A549 (cell line): ENCODE measurements around the gene TMEM126B. TPM values are rescaled to one million over a fixed set of nuclear protein-coding genes. Genes with fewer than 3 reads are reported as not detected.

ENCODE experiments used
- ATAC-seq, 2 experiments: fragments of 200-7000 bp in 1 of 2; fragments of >200 bp in 1 of 2; cut with Nextera tagmentation in 1 of 2; cut with Tn5 transposase in 1 of 2; 3 replicates each; pipeline versions ENCODE4 v1.8.0 to v1.9.1; 2018 to 2020; ENCODE audit warnings: mild to moderate bottlenecking in 1 of 2, moderate library complexity in 1 of 2
- CTCF ChIA-PET: fragments of 300-600 bp; sonication (Branson Sonifier 250); formaldehyde crosslinking; extraction: SDS; loops from one replicate; lab custom pipeline; 2021; ENCODE audit warnings: antibody characterized with exemption, inconsistent platforms; lab: Yijun Ruan, JAX
- POLR2A ChIA-PET: fragments of 350-600 bp; formaldehyde crosslinking; extraction: SDS; loops from one replicate; lab custom pipeline; 2021; ENCODE audit warnings: antibody characterized with exemption, inconsistent platforms; lab: Yijun Ruan, JAX
- DNase-seq, 2 experiments: peaks; one replicate each; pipeline versions ENCODE4 v3.0.0 to v3.0.0-alpha.2; 2011 to 2016; ENCODE audit warnings: low read depth in 1 of 2, low spot score in 1 of 2
- FAIRE-seq: peaks from 2 replicates; lab custom pipeline; 2011; peaks lifted over from hg19 to GRCh38; lab: Jason Lieb, UNC
- H3K27ac ChIP-seq, 2 experiments: fragments of >200 bp; sonication (Bioruptor Twin); formaldehyde crosslinking; 3 replicates each; pipeline ENCODE4 v1.5.1; 2016 to 2017
- H3K4me1 ChIP-seq: fragments of >200 bp; sonication (Bioruptor Twin); formaldehyde crosslinking; 3 replicates; pipeline ENCODE4 v1.6.1; 2016
- H3K4me2 ChIP-seq: fragments of >200 bp; sonication (Bioruptor Twin); formaldehyde crosslinking; 3 replicates; pipeline ENCODE4 v1.6.1; 2016
- H3K4me3 ChIP-seq: fragments of >200 bp; sonication (Bioruptor Twin); formaldehyde crosslinking; 3 replicates; pipeline ENCODE4 v1.5.1; 2016
- H3K9me3 ChIP-seq: fragments of >200 bp; sonication (Bioruptor Twin); formaldehyde crosslinking; 3 replicates; pipeline ENCODE4 v1.6.1; 2016
- BHLHE40 ChIP-seq: IDR thresholded peaks from 2 replicates; pipeline ENCODE4 v1.6.1; 2012; ENCODE audit warnings: low read depth, low read length, inconsistent platforms
- CBX2 ChIP-seq: fragments of 200-600 bp; sonication (generic); IDR thresholded peaks from 2 replicates; pipeline ENCODE4 v1.6.1; 2016; ENCODE audit warnings: low read depth, mild to moderate bottlenecking, borderline replicate concordance
- CBX8 ChIP-seq: fragments of 200-600 bp; sonication (generic); IDR thresholded peaks from 2 replicates; pipeline ENCODE4 v1.6.1; 2016
- CHD2 ChIP-seq: fragments of 150-350 bp; IDR thresholded peaks from 2 replicates; pipeline ENCODE4 v1.6.1; 2014; ENCODE audit warnings: low read length; ENCODE audit not compliant: partially characterized antibody
- CHD4 ChIP-seq: fragments of 200-600 bp; sonication (generic); IDR thresholded peaks from 2 replicates; pipeline ENCODE4 v1.6.1; 2016; ENCODE audit warnings: antibody characterized with exemption, mild to moderate bottlenecking, borderline replicate concordance
- EHMT2 ChIP-seq: fragments of 200-600 bp; sonication (generic); IDR thresholded peaks from 2 replicates; pipeline ENCODE4 v1.6.1; 2016; ENCODE audit warnings: antibody characterized with exemption, low read depth, mild to moderate bottlenecking, moderate library complexity
- EP300 ChIP-seq, 2 experiments: fragments of >200 bp; sonication (Bioruptor Twin); formaldehyde crosslinking; IDR thresholded peaks; 2 replicates in 1 of 2; 3 replicates in 1 of 2; pipeline ENCODE4 v1.6.1; 2016 to 2017
- ESRRA ChIP-seq: fragments of 150-350 bp; IDR thresholded peaks from 2 replicates; pipeline ENCODE4 v1.6.1; 2014; ENCODE audit warnings: mild to moderate bottlenecking, low read length, borderline replicate concordance
- GATA3 ChIP-seq: IDR thresholded peaks from 2 replicates; pipeline ENCODE4 v1.6.1; 2012; ENCODE audit warnings: borderline replicate concordance
- HEYL ChIP-seq: fragments of 250-450 bp; sonication (Bioruptor Pico); IDR thresholded peaks from 2 replicates; pipeline ENCODE4 v1.8.0; 2021; ENCODE audit warnings: mild to moderate bottlenecking, moderate library complexity
- KDM1A ChIP-seq: fragments of 200-600 bp; sonication (generic); IDR thresholded peaks from 2 replicates; pipeline ENCODE4 v1.6.1; 2016; ENCODE audit warnings: low read depth, mild to moderate bottlenecking
- KDM5A ChIP-seq: fragments of 200-600 bp; sonication (generic); IDR thresholded peaks from 2 replicates; pipeline ENCODE4 v1.6.1; 2016; ENCODE audit warnings: antibody characterized with exemption, mild to moderate bottlenecking
- MYC ChIP-seq: IDR thresholded peaks from 2 replicates; pipeline ENCODE4 v1.6.1; 2012; ENCODE audit warnings: mild to moderate bottlenecking, inconsistent platforms, low read length, improper control_type of control experiment, borderline replicate concordance
- NFE2L2 ChIP-seq: fragments of 150-350 bp; conservative IDR thresholded peaks from 2 replicates; pipeline ENCODE4 v1.6.1; 2014; ENCODE audit warnings: low read length
- PHF8 ChIP-seq: fragments of 200-600 bp; sonication (generic); IDR thresholded peaks from 2 replicates; pipeline ENCODE4 v1.6.1; 2016; ENCODE audit warnings: low read depth, mild to moderate bottlenecking, antibody characterized with exemption, moderate library complexity, borderline replicate concordance
- RAD21 ChIP-seq, 2 experiments: fragments of >200 bp in 1 of 2; sonication (Bioruptor Twin) in 1 of 2; formaldehyde crosslinking in 1 of 2; IDR thresholded peaks in 1 of 2; conservative IDR thresholded peaks in 1 of 2; 2 replicates in 1 of 2; 3 replicates in 1 of 2; pipeline ENCODE4 v1.6.1; 2012 to 2018; ENCODE audit warnings: inconsistent platforms in 1 of 2
- RARB ChIP-seq: fragments of 250-450 bp; sonication (Bioruptor Pico); IDR thresholded peaks from 2 replicates; pipeline ENCODE4 v1.8.0; 2021; ENCODE audit warnings: mild to moderate bottlenecking, moderate library complexity
- RFX5 ChIP-seq: fragments of 450-650 bp; IDR thresholded peaks from 2 replicates; pipeline ENCODE4 v1.7.1; 2014; ENCODE audit warnings: antibody characterized with exemption, mild to moderate bottlenecking, moderate library complexity
- SREBF2 ChIP-seq: fragments of 450-650 bp; IDR thresholded peaks from 2 replicates; pipeline ENCODE4 v1.6.1; 2014; ENCODE audit warnings: mild to moderate bottlenecking, moderate library complexity
- TFCP2L1 ChIP-seq: fragments of 250-450 bp; sonication (Bioruptor Pico); IDR thresholded peaks from 2 replicates; pipeline ENCODE4 v1.5.0; 2021; ENCODE audit warnings: mild to moderate bottlenecking
- ZC3H11A ChIP-seq: fragments of 450-650 bp; IDR thresholded peaks from 2 replicates; pipeline ENCODE4 v1.6.1; 2014; ENCODE audit warnings: antibody characterized with exemption, mild to moderate bottlenecking
- WGBS: methylation state at CpG from one replicate; pipeline ENCODE4 v1.1.6; 2017; ENCODE audit errors: missing lambda C conversion rate; 5-methylcytosine and 5-hydroxymethylcytosine counted together
- polyA minus RNA-seq: library from RNA; depleted of rRNA, polyadenylated mRNA; stranded (reverse); fragments of >200 nt; gene quantifications from 2 replicates; pipeline ENCODE4 v1.2.3, GENCODE V29; 2011; rRNA and poly(A)+ RNA removed
- polyA plus RNA-seq, 4 experiments: library from polyadenylated mRNA; depleted of rRNA in 3 of 4; stranded (reverse); fragments of >200 nt; fragmentation: RNase III in 1 of 4; extraction: RNeasy Plus Mini Kit Qiagen cat#74134 plus additional on column Dnase treatment in 1 of 4; gene quantifications; 2 replicates in 3 of 4; 3 replicates in 1 of 4; pipeline ENCODE4 v1.2.3, GENCODE V29; 2011 to 2017
- TF ChIP-seq, protein P1 (sequence below): fragments of 450-650 bp; IDR thresholded peaks from 2 replicates; pipeline ENCODE4 v1.6.1; 2014; ENCODE audit warnings: antibody characterized with exemption
- TF ChIP-seq, protein P2 (sequence below): fragments of >200 bp; sonication (Bioruptor Twin); formaldehyde crosslinking; IDR thresholded peaks from 2 replicates; pipeline ENCODE4 v1.6.1; 2016
- TF ChIP-seq, protein P3 (sequence below): IDR thresholded peaks from 2 replicates; pipeline ENCODE4 v1.6.1; 2012; ENCODE audit warnings: low read depth, borderline replicate concordance
- TF ChIP-seq, protein P4 (sequence below): fragments of 250-450 bp; sonication (Bioruptor Pico); IDR thresholded peaks from 2 replicates; pipeline ENCODE4 v1.5.0; 2021; ENCODE audit warnings: mild to moderate bottlenecking, moderate library complexity, borderline replicate concordance
- TF ChIP-seq, protein P5 (sequence below): fragments of 250-450 bp; sonication (Bioruptor Pico); IDR thresholded peaks from 2 replicates; pipeline ENCODE4 v1.5.0; 2020; ENCODE audit warnings: low read depth, mild to moderate bottlenecking, moderate library complexity
- TF ChIP-seq, protein P6 (sequence below): fragments of >200 bp; sonication (Bioruptor Twin); formaldehyde crosslinking; IDR thresholded peaks from 3 replicates; pipeline ENCODE4 v1.5.1; 2016
- TF ChIP-seq, protein P7 (sequence below): fragments of >200 bp; sonication (Bioruptor Twin); formaldehyde crosslinking; IDR thresholded peaks from 3 replicates; pipeline ENCODE4 v1.6.1; 2016
- TF ChIP-seq, protein P8 (sequence below): fragments of 150-350 bp; IDR thresholded peaks from 2 replicates; pipeline ENCODE4 v1.6.1; 2014; ENCODE audit warnings: low read depth, mild to moderate bottlenecking, low read length

TMEM126B gene
- polyA plus RNA-seq (2011; rRNA removed) (88.9 and 114 TPM in 2 replicates), polyA plus RNA-seq (2017; fragmentation: RNase III; extraction: RNeasy Plus Mini Kit Qiagen cat#74134 plus additional on column Dnase treatment) (70.6 to 82.4 TPM (median 75.0 TPM) in 3 replicates), polyA minus RNA-seq (10.7 and 15.5 TPM in 2 replicates)
- polyA plus RNA-seq (2012; cell fraction: cytosol; rRNA removed): 27.6 and 30.6 TPM in 2 replicates
- polyA plus RNA-seq (2012; cell fraction: nucleus; rRNA removed): 10.0 and 25.9 TPM in 2 replicates

DNA sequence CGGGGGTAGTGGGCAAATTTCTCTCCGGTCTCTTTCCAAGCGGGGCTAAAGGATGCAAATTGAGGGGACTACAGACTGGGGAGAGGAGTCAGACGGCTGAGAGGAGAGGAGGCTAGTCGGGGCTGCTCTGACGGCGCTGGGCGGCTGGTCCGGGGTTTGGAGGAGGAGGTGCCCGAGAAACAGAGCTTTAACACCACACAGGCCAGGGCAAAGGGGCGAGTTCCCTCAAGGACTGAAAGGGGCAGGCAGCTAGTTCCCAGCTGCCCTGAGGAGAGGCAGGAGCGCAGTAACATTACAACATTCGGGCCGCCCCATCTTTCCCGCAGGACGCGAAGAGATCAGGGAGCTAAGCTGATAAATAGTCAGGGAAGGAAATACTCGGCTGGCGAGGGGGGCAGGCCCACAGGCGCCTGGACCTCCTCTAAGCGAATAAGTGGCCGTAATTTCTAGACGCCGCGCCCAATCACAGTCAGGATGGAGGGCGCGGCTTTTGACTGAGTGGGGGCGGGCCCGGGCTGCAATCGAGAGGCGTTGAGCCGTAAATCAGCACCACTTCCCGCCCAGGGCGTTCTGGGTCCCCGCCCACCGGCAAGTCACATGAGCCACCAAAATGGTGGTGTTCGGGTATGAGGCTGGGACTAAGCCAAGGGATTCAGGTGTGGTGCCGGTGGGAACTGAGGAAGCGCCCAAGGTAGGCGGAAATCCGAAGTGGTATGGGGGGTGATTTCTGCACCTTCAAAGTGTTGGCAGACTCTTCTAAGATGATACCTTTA, at the start of gene TMEM126B:
TMEM126B (plus strand) TSS at position 596 of the 773 bp plus-strand sequence; CDS start at position 611, 15 bp downstream.
- ChIA-PET CTCF (interaction anchor here (0.6 to 1.5 kb wide), 4 partner anchors 18 to 663 kb away, joined by 3 to 4 read pairs (median 3); no protein-coding TSS in a partner anchor), POLR2A (interaction anchor here (0.6 to 5.0 kb wide), 8 partner anchors 9 to 617 kb away, joined by 3 to 30 read pairs (median 4); partner anchors contain the start of genes CREBZF, EED and TMEM126A)
- Histone ChIP-seq H3K4me1 (peaks cover 14% of the 10 kb centered on the region), H3K27ac (peak within 1 kb of the TSS; percentile 79 to 89), H3K4me3 (peak within 1 kb of the TSS; percentile 57), H3K9me3 (no peaks in the 10 kb centered on the region), H3K4me2 (peak within 1 kb of the TSS; percentile 96)
- ATAC-seq (peak; percentile 97 to 99), FAIRE-seq (peak; percentile 76), DNase-seq (peak; percentile 84 to 96)
- WGBS: under 1% methylated on average over 38 of the region's 41 CpGs
- no peak for TF ChIP-seq ESRRA
- peak; percentile 96 for TF ChIP-seq KDM5A
- no peak for TF ChIP-seq RAD21 (conservative IDR thresholded peaks at IDR 0.05 in 1 of 2, IDR thresholded peaks at IDR 0.05 in 1 of 2)
- TF ChIP-seq HEYL: no peak
- TF ChIP-seq BHLHE40: no peak
- no peak for TF ChIP-seq CHD2
- no peak for TF ChIP-seq CBX8
- TF ChIP-seq EHMT2: no peak
- no peak for TF ChIP-seq TFCP2L1 (CRISPR knock-in tag)
- TF ChIP-seq, protein P1, sequence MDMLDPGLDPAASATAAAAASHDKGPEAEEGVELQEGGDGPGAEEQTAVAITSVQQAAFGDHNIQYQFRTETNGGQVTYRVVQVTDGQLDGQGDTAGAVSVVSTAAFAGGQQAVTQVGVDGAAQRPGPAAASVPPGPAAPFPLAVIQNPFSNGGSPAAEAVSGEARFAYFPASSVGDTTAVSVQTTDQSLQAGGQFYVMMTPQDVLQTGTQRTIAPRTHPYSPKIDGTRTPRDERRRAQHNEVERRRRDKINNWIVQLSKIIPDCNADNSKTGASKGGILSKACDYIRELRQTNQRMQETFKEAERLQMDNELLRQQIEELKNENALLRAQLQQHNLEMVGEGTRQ: peak; percentile 90
- TF ChIP-seq, protein P2, sequence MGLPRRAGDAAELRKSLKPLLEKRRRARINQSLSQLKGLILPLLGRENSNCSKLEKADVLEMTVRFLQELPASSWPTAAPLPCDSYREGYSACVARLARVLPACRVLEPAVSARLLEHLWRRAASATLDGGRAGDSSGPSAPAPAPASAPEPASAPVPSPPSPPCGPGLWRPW: no peak
- no peak for TF ChIP-seq RARB (CRISPR knock-in tag)
- TF ChIP-seq CHD4: no peak
- TF ChIP-seq PHF8: peak; percentile 64; the same call in 1 of the 2 replicates
- no peak for TF ChIP-seq NFE2L2
- TF ChIP-seq RFX5: no peak; the same call in 1 of the 2 replicates
- no peak for TF ChIP-seq CBX2
- TF ChIP-seq GATA3: no peak
- no peak; the same call in 1 of the 2 replicates for TF ChIP-seq MYC
- TF ChIP-seq, protein P3, sequence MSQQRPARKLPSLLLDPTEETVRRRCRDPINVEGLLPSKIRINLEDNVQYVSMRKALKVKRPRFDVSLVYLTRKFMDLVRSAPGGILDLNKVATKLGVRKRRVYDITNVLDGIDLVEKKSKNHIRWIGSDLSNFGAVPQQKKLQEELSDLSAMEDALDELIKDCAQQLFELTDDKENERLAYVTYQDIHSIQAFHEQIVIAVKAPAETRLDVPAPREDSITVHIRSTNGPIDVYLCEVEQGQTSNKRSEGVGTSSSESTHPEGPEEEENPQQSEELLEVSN: 0 out of 2 replicates have a peak, but pooled peaks have one; percentile 30
- TF ChIP-seq, protein P4, sequence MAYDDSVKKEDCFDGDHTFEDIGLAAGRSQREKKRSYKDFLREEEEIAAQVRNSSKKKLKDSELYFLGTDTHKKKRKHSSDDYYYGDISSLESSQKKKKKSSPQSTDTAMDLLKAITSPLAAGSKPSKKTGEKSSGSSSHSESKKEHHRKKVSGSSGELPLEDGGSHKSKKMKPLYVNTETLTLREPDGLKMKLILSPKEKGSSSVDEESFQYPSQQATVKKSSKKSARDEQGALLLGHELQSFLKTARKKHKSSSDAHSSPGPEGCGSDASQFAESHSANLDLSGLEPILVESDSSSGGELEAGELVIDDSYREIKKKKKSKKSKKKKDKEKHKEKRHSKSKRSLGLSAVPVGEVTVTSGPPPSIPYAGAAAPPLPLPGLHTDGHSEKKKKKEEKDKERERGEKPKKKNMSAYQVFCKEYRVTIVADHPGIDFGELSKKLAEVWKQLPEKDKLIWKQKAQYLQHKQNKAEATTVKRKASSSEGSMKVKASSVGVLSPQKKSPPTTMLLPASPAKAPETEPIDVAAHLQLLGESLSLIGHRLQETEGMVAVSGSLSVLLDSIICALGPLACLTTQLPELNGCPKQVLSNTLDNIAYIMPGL (CRISPR knock-in tag): no peak
- TF ChIP-seq, protein P5, sequence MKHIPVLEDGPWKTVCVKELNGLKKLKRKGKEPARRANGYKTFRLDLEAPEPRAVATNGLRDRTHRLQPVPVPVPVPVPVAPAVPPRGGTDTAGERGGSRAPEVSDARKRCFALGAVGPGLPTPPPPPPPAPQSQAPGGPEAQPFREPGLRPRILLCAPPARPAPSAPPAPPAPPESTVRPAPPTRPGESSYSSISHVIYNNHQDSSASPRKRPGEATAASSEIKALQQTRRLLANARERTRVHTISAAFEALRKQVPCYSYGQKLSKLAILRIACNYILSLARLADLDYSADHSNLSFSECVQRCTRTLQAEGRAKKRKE: no peak
- no peak for TF ChIP-seq EP300 (IDR thresholded peaks at IDR 0.05)
- TF ChIP-seq SREBF2: no peak
- TF ChIP-seq KDM1A: no peak
- TF ChIP-seq ZC3H11A: no peak
- TF ChIP-seq, protein P6, sequence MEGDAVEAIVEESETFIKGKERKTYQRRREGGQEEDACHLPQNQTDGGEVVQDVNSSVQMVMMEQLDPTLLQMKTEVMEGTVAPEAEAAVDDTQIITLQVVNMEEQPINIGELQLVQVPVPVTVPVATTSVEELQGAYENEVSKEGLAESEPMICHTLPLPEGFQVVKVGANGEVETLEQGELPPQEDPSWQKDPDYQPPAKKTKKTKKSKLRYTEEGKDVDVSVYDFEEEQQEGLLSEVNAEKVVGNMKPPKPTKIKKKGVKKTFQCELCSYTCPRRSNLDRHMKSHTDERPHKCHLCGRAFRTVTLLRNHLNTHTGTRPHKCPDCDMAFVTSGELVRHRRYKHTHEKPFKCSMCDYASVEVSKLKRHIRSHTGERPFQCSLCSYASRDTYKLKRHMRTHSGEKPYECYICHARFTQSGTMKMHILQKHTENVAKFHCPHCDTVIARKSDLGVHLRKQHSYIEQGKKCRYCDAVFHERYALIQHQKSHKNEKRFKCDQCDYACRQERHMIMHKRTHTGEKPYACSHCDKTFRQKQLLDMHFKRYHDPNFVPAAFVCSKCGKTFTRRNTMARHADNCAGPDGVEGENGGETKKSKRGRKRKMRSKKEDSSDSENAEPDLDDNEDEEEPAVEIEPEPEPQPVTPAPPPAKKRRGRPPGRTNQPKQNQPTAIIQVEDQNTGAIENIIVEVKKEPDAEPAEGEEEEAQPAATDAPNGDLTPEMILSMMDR: no peak
- TF ChIP-seq, protein P7, sequence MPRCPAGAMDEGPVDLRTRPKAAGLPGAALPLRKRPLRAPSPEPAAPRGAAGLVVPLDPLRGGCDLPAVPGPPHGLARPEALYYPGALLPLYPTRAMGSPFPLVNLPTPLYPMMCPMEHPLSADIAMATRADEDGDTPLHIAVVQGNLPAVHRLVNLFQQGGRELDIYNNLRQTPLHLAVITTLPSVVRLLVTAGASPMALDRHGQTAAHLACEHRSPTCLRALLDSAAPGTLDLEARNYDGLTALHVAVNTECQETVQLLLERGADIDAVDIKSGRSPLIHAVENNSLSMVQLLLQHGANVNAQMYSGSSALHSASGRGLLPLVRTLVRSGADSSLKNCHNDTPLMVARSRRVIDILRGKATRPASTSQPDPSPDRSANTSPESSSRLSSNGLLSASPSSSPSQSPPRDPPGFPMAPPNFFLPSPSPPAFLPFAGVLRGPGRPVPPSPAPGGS: peak; percentile 81; the same call in 2 of the 3 replicates
- TF ChIP-seq, protein P8, sequence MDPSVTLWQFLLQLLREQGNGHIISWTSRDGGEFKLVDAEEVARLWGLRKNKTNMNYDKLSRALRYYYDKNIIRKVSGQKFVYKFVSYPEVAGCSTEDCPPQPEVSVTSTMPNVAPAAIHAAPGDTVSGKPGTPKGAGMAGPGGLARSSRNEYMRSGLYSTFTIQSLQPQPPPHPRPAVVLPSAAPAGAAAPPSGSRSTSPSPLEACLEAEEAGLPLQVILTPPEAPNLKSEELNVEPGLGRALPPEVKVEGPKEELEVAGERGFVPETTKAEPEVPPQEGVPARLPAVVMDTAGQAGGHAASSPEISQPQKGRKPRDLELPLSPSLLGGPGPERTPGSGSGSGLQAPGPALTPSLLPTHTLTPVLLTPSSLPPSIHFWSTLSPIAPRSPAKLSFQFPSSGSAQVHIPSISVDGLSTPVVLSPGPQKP: no peak
